Type B pancreatic cell (in vitro differentiated cells): ENCODE data around the gene SUCO. TPM values are rescaled to one million over a fixed set of nuclear protein-coding genes. Genes with fewer than 3 reads are reported as not detected.

Source experiments
- DNase-seq: peaks from one replicate; pipeline ENCODE4 v3.0.0; 2021; ENCODE audit warnings: mixed read lengths; ENCODE audit not compliant: unreplicated experiment; ENCODE audit errors: extremely low spot score
- H3K27ac Mint-ChIP-seq: 2 replicates; pipeline ENCODE4 v1.8.0; 2021; ENCODE audit warnings: mild to moderate bottlenecking, mixed read lengths
- H3K27me3 Mint-ChIP-seq: 2 replicates; pipeline ENCODE4 v1.8.0; 2021; ENCODE audit warnings: mixed read lengths
- H3K36me3 Mint-ChIP-seq: 2 replicates; pipeline ENCODE4 v1.8.0; 2021; ENCODE audit warnings: mixed read lengths
- H3K4me1 Mint-ChIP-seq: one replicate; pipeline ENCODE4 v1.8.0; 2021; ENCODE audit warnings: mixed read lengths; ENCODE audit not compliant: unreplicated experiment
- H3K4me3 Mint-ChIP-seq: 2 replicates; pipeline ENCODE4 v1.8.0; 2021; ENCODE audit warnings: mild to moderate bottlenecking, mixed read lengths
- H3K9me3 Mint-ChIP-seq: 2 replicates; pipeline ENCODE4 v1.8.0; 2021; ENCODE audit warnings: mixed read lengths
- CTCF ChIP-seq: fragments of 200-600 bp; sonication (generic); conservative IDR thresholded peaks from 2 replicates; pipeline ENCODE4 v1.5.0; 2021; ENCODE audit warnings: antibody characterized with exemption, mild to moderate bottlenecking
- total RNA-seq: library from RNA; stranded (reverse); gene quantifications from 2 replicates; pipeline ENCODE4 v1.2.1, GENCODE V29; 2021; ENCODE audit warnings: low replicate concordance

Gene SUCO
- total RNA-seq, 1 donor from 2014 or later, result 88.3 TPM

- Mint-ChIP-seq H3K9me3 (no peaks in the 10 kb centered on the region), H3K36me3 (no peaks in the 10 kb centered on the region), H3K27me3 (no peaks in the 10 kb centered on the region), H3K4me3 (no peak overlapping the region), H3K27ac (no peak overlapping the region), H3K4me1 (no peaks in the 10 kb centered on the region)
- no peak for TF ChIP-seq CTCF
- no peak for DNase-seq
Measured at GRCh38 chr1:172647110-172647564, 114.2 kb downstream of the SUCO start.

- DNase-seq, result no peak
- H3K27me3 Mint-ChIP-seq, result no peaks in the 10 kb centered on the region
- H3K27ac Mint-ChIP-seq, result no peak overlapping the region
- no peak overlapping the region for H3K4me3 Mint-ChIP-seq
- H3K4me1 Mint-ChIP-seq, result no peaks in the 10 kb centered on the region
- H3K36me3 Mint-ChIP-seq, result no peaks in the 10 kb centered on the region
- H3K9me3 Mint-ChIP-seq, result no peaks in the 10 kb centered on the region
- no peak for TF ChIP-seq CTCF
Measured at GRCh38 chr1:172647987-172648386, 115.0 kb downstream of the SUCO start.

GRCh38 chr1:172650474-172651193 is 117.7 kb downstream of the SUCO start:
- Mint-ChIP-seq H3K4me1 (no peaks in the 10 kb centered on the region), H3K9me3 (no peaks in the 10 kb centered on the region)

GRCh38 chr1:172653015-172653709 is 120.2 kb downstream of the SUCO start:
- H3K36me3 Mint-ChIP-seq, result no peaks in the 10 kb centered on the region
- no peaks in the 10 kb centered on the region for H3K9me3 Mint-ChIP-seq
- no peaks in the 10 kb centered on the region for H3K27me3 Mint-ChIP-seq
- H3K4me1 Mint-ChIP-seq, result no peaks in the 10 kb centered on the region
- no peak overlapping the region for H3K27ac Mint-ChIP-seq
- no peak for TF ChIP-seq CTCF
- no peak for DNase-seq
- no peak overlapping the region for H3K4me3 Mint-ChIP-seq

More at GRCh38 chr1:172650474-172651193, 117.7 kb downstream of the SUCO start:
- no peak overlapping the region for H3K4me3 Mint-ChIP-seq
- no peak for TF ChIP-seq CTCF
- no peaks in the 10 kb centered on the region for H3K27me3 Mint-ChIP-seq
- DNase-seq, result no peak
- H3K36me3 Mint-ChIP-seq, result no peaks in the 10 kb centered on the region
- no peak overlapping the region for H3K27ac Mint-ChIP-seq

- TF ChIP-seq CTCF, result no peak
- Mint-ChIP-seq H3K4me3 (no peak overlapping the region), H3K36me3 (no peaks in the 10 kb centered on the region), H3K4me1 (no peaks in the 10 kb centered on the region), H3K27me3 (no peaks in the 10 kb centered on the region), H3K9me3 (no peaks in the 10 kb centered on the region), H3K27ac (no peak overlapping the region)
- DNase-seq, result no peak
Measured at GRCh38 chr1:172654535-172654934, 121.6 kb downstream of the SUCO start.
